ENCODE results near the gene STON2.
"Not testable (repeated sequence)": the region's sequence is repeated elsewhere in the genome, so short reads cannot be mapped to it uniquely, and the experiment has no call there.

STON2 gene

GRCh38 chr14:81388336-81388735, 11.8 kb downstream of the STON2 start:
- H3K4me3 ChIP-seq (ENCODE audit: low read depth, low read length) = no peak overlapping the region
- no peak for DNase-seq (ENCODE audit: low read depth)

GRCh38 chr14:81386290-81386745, 13.8 kb downstream of the STON2 start:
- DNase-seq (ENCODE audit: low read depth) = no peak

GRCh38 chr14:81385886-81386285, 14.2 kb downstream of the STON2 start:
- no peak overlapping the region for H3K4me3 ChIP-seq (ENCODE audit: low read depth, low read length)
- DNase-seq (ENCODE audit: low read depth) = no peak

More at GRCh38 chr14:81386290-81386745, 13.8 kb downstream of the STON2 start:
- H3K4me3 ChIP-seq (ENCODE audit: low read depth, low read length) = no peak overlapping the region

GRCh38 chr14:81385419-81385818, 14.7 kb downstream of the STON2 start:
- DNase-seq (ENCODE audit: low read depth) = no peak
- no peak overlapping the region for H3K4me3 ChIP-seq (ENCODE audit: low read depth, low read length)

- no peak overlapping the region for H3K4me3 ChIP-seq (ENCODE audit: low read depth, low read length)
- DNase-seq (ENCODE audit: low read depth) = no peak
These were observed 15.2 kb downstream of the STON2 start for GRCh38 chr14:81384900-81385299.

GRCh38 chr14:81382517-81383225, 17.5 kb downstream of the STON2 start:
- no peak overlapping the region for H3K4me3 ChIP-seq (ENCODE audit: low read depth, low read length)
- DNase-seq (ENCODE audit: low read depth) = no peak

- H3K4me3 ChIP-seq (ENCODE audit: low read depth, low read length); DNase-seq (ENCODE audit: low read depth): not testable (repeated sequence)
These were observed 20.1 kb downstream of the STON2 start for GRCh38 chr14:81380009-81380408.

GRCh38 chr14:81371802-81372201, 28.3 kb downstream of the STON2 start:
- DNase-seq (ENCODE audit: low read depth) = no peak
- H3K4me3 ChIP-seq (ENCODE audit: low read depth, low read length) = no peak overlapping the region

- no peak for DNase-seq (ENCODE audit: low read depth)
- no peak overlapping the region for H3K4me3 ChIP-seq (ENCODE audit: low read depth, low read length)
These were observed 32.6 kb downstream of the STON2 start for GRCh38 chr14:81367563-81367962.

- DNase-seq (ENCODE audit: low read depth) = no peak
- no peak overlapping the region for H3K4me3 ChIP-seq (ENCODE audit: low read depth, low read length)
These were observed 33.2 kb downstream of the STON2 start for GRCh38 chr14:81366884-81367283.

GRCh38 chr14:81366214-81366613, 33.9 kb downstream of the STON2 start:
- no peak for DNase-seq (ENCODE audit: low read depth)

GRCh38 chr14:81363746-81364378, 36.3 kb downstream of the STON2 start:
- no peak for DNase-seq (ENCODE audit: low read depth)

More at GRCh38 chr14:81366214-81366613, 33.9 kb downstream of the STON2 start:
- H3K4me3 ChIP-seq (ENCODE audit: low read depth, low read length) = no peak overlapping the region

GRCh38 chr14:81353691-81354323, 46.3 kb downstream of the STON2 start:
- DNase-seq (ENCODE audit: low read depth) = no peak
- H3K4me3 ChIP-seq (ENCODE audit: low read depth, low read length) = no peak overlapping the region

More at GRCh38 chr14:81363746-81364378, 36.3 kb downstream of the STON2 start:
- no peak overlapping the region for H3K4me3 ChIP-seq (ENCODE audit: low read depth, low read length)

- H3K4me3 ChIP-seq (ENCODE audit: low read depth, low read length) = no peak overlapping the region
These were observed 47.7 kb downstream of the STON2 start for GRCh38 chr14:81352413-81352812.

GRCh38 chr14:81351205-81351604, 48.9 kb downstream of the STON2 start:
- no peak for DNase-seq (ENCODE audit: low read depth)
- H3K4me3 ChIP-seq (ENCODE audit: low read depth, low read length) = no peak overlapping the region

More at GRCh38 chr14:81352413-81352812, 47.7 kb downstream of the STON2 start:
- no peak for DNase-seq (ENCODE audit: low read depth)

GRCh38 chr14:81350344-81351130, 49.6 kb downstream of the STON2 start:
- no peak overlapping the region for H3K4me3 ChIP-seq (ENCODE audit: low read depth, low read length)
- no peak for DNase-seq (ENCODE audit: low read depth)

GRCh38 chr14:81348061-81348460, 52.1 kb downstream of the STON2 start:
- H3K4me3 ChIP-seq (ENCODE audit: low read depth, low read length) = no peak overlapping the region
- DNase-seq (ENCODE audit: low read depth) = no peak

- no peak overlapping the region for H3K4me3 ChIP-seq (ENCODE audit: low read depth, low read length)
- DNase-seq (ENCODE audit: low read depth) = no peak
These were observed 54.3 kb downstream of the STON2 start for GRCh38 chr14:81345781-81346180.

GRCh38 chr14:81344481-81345160, 55.5 kb downstream of the STON2 start:
- DNase-seq (ENCODE audit: low read depth) = no peak
- H3K4me3 ChIP-seq (ENCODE audit: low read depth, low read length) = no peak overlapping the region
